ENCODE results near the gene DYNC1I2. TPM values are rescaled to one million over a fixed set of nuclear protein-coding genes. Genes with fewer than 3 reads are reported as not detected.

Gene DYNC1I2
- polyA plus RNA-seq (2012; ENCODE audit: missing spikeins), result 61.9 TPM

GRCh38 chr2:171687287-171688128, at the start of gene DYNC1I2:
Gene DYNC1I2 (plus strand): TSS chr2:171687469. CDS start chr2:171690156, 2,687 bp downstream.
- TF ChIP-seq TAF1 (IDR thresholded peaks at IDR 0.05; ENCODE audit: borderline replicate concordance, low read depth, low read length) (no peak; the same call in 1 of the 2 replicates), POLR2AphosphoS5 (IDR thresholded peaks at IDR 0.05; ENCODE audit: low read depth, low read length) (peak; percentile 58; the same call in 1 of the 2 replicates), POLR2A (IDR thresholded peaks at IDR 0.05; ENCODE audit: low read depth, low read length) (peak; percentile 5; the same call in 1 of the 2 replicates)
- FAIRE-seq (peak; percentile 98), DNase-seq (ENCODE audit: insufficient read length) (peak; percentile 41)

- TF ChIP-seq TAF1 (IDR thresholded peaks at IDR 0.05; ENCODE audit: borderline replicate concordance, low read depth, low read length), result no peak
- no peak for TF ChIP-seq POLR2A (IDR thresholded peaks at IDR 0.05; ENCODE audit: low read depth, low read length)
- DNase-seq (ENCODE audit: insufficient read length), result no peak
- FAIRE-seq, result no peak
Observed at GRCh38 chr2:171651667-171652415, 35.4 kb upstream of the DYNC1I2 start.

GRCh38 chr2:171652416-171652785, 34.9 kb upstream of the DYNC1I2 start:
- TF ChIP-seq POLR2A (IDR thresholded peaks at IDR 0.05; ENCODE audit: low read depth, low read length), result no peak
- no peak for DNase-seq (ENCODE audit: insufficient read length)
- FAIRE-seq, result no peak

GRCh38 chr2:171655586-171655985, 31.7 kb upstream of the DYNC1I2 start:
- FAIRE-seq, result no peak
- TF ChIP-seq POLR2AphosphoS5 (IDR thresholded peaks at IDR 0.05; ENCODE audit: low read depth, low read length), result no peak
- TF ChIP-seq POLR2A (IDR thresholded peaks at IDR 0.05; ENCODE audit: low read depth, low read length), result no peak
- no peak for TF ChIP-seq TAF1 (IDR thresholded peaks at IDR 0.05; ENCODE audit: borderline replicate concordance, low read depth, low read length)
- no peak for DNase-seq (ENCODE audit: insufficient read length)

- no peak for FAIRE-seq
- no peak for DNase-seq (ENCODE audit: insufficient read length)
- TF ChIP-seq TAF1 (IDR thresholded peaks at IDR 0.05; ENCODE audit: borderline replicate concordance, low read depth, low read length) (no peak), POLR2AphosphoS5 (IDR thresholded peaks at IDR 0.05; ENCODE audit: low read depth, low read length) (no peak), POLR2A (IDR thresholded peaks at IDR 0.05; ENCODE audit: low read depth, low read length) (no peak)
Observed at GRCh38 chr2:171667041-171667440, 20.2 kb upstream of the DYNC1I2 start.

GRCh38 chr2:171668183-171668582, 19.1 kb upstream of the DYNC1I2 start:
- peak; percentile 5 for FAIRE-seq
- no peak for DNase-seq (ENCODE audit: insufficient read length)
- no peak for TF ChIP-seq POLR2AphosphoS5 (IDR thresholded peaks at IDR 0.05; ENCODE audit: low read depth, low read length)
- no peak for TF ChIP-seq TAF1 (IDR thresholded peaks at IDR 0.05; ENCODE audit: borderline replicate concordance, low read depth, low read length)
- no peak for TF ChIP-seq POLR2A (IDR thresholded peaks at IDR 0.05; ENCODE audit: low read depth, low read length)

GRCh38 chr2:171669121-171669520, 18.1 kb upstream of the DYNC1I2 start:
- no peak for FAIRE-seq
- TF ChIP-seq POLR2AphosphoS5 (IDR thresholded peaks at IDR 0.05; ENCODE audit: low read depth, low read length), result no peak
- no peak for TF ChIP-seq TAF1 (IDR thresholded peaks at IDR 0.05; ENCODE audit: borderline replicate concordance, low read depth, low read length)
- no peak for TF ChIP-seq POLR2A (IDR thresholded peaks at IDR 0.05; ENCODE audit: low read depth, low read length)
- DNase-seq (ENCODE audit: insufficient read length), result no peak

- FAIRE-seq (no peak), DNase-seq (ENCODE audit: insufficient read length) (no peak)
- TF ChIP-seq POLR2AphosphoS5 (IDR thresholded peaks at IDR 0.05; ENCODE audit: low read depth, low read length) (no peak), TAF1 (IDR thresholded peaks at IDR 0.05; ENCODE audit: borderline replicate concordance, low read depth, low read length) (no peak), POLR2A (IDR thresholded peaks at IDR 0.05; ENCODE audit: low read depth, low read length) (no peak)
Observed at GRCh38 chr2:171670655-171671054, 16.6 kb upstream of the DYNC1I2 start.

GRCh38 chr2:171671867-171672266, 15.4 kb upstream of the DYNC1I2 start:
- no peak for FAIRE-seq
- TF ChIP-seq POLR2A (IDR thresholded peaks at IDR 0.05; ENCODE audit: low read depth, low read length) (no peak), POLR2AphosphoS5 (IDR thresholded peaks at IDR 0.05; ENCODE audit: low read depth, low read length) (no peak), TAF1 (IDR thresholded peaks at IDR 0.05; ENCODE audit: borderline replicate concordance, low read depth, low read length) (no peak)

GRCh38 chr2:171673905-171674304, 13.4 kb upstream of the DYNC1I2 start:
- no peak for FAIRE-seq
- TF ChIP-seq POLR2AphosphoS5 (IDR thresholded peaks at IDR 0.05; ENCODE audit: low read depth, low read length), result no peak
- TF ChIP-seq TAF1 (IDR thresholded peaks at IDR 0.05; ENCODE audit: borderline replicate concordance, low read depth, low read length), result no peak
- TF ChIP-seq POLR2A (IDR thresholded peaks at IDR 0.05; ENCODE audit: low read depth, low read length), result no peak
- no peak for DNase-seq (ENCODE audit: insufficient read length)

More at GRCh38 chr2:171671867-171672266, 15.4 kb upstream of the DYNC1I2 start:
- no peak for DNase-seq (ENCODE audit: insufficient read length)

- FAIRE-seq, result no peak
- TF ChIP-seq POLR2A (IDR thresholded peaks at IDR 0.05; ENCODE audit: low read depth, low read length), result no peak
- TF ChIP-seq POLR2AphosphoS5 (IDR thresholded peaks at IDR 0.05; ENCODE audit: low read depth, low read length), result no peak
- TF ChIP-seq TAF1 (IDR thresholded peaks at IDR 0.05; ENCODE audit: borderline replicate concordance, low read depth, low read length), result no peak
- DNase-seq (ENCODE audit: insufficient read length), result no peak
Observed at GRCh38 chr2:171675810-171676345, 11.4 kb upstream of the DYNC1I2 start.
